ENCODE measurements around the gene LRCH1.

Gene LRCH1

GRCh38 chr13:46567671-46568070 lies 14.7 kb downstream of the LRCH1 start:
- no peak for DNase-seq (ENCODE audit: low read depth)
- H3K4me3 ChIP-seq (ENCODE audit: low read depth, low read length) = no peak overlapping the region
- TF ChIP-seq CTCF (IDR thresholded peaks at IDR 0.05; ENCODE audit: control insufficient read depth, extremely low read depth, insufficient read depth) = no peak

GRCh38 chr13:46569456-46569855 lies 16.5 kb downstream of the LRCH1 start:
- no peak for TF ChIP-seq CTCF (IDR thresholded peaks at IDR 0.05; ENCODE audit: control insufficient read depth, extremely low read depth, insufficient read depth)
- DNase-seq (ENCODE audit: low read depth) = no peak
- H3K4me3 ChIP-seq (ENCODE audit: low read depth, low read length) = no peak overlapping the region

- no peak overlapping the region for H3K4me3 ChIP-seq (ENCODE audit: low read depth, low read length)
- TF ChIP-seq CTCF (IDR thresholded peaks at IDR 0.05; ENCODE audit: control insufficient read depth, extremely low read depth, insufficient read depth) = no peak
- DNase-seq (ENCODE audit: low read depth) = no peak
Measured at GRCh38 chr13:46570273-46570672, 17.3 kb downstream of the LRCH1 start.

GRCh38 chr13:46571189-46571908 lies 18.4 kb downstream of the LRCH1 start:
- no peak for TF ChIP-seq CTCF (IDR thresholded peaks at IDR 0.05; ENCODE audit: control insufficient read depth, extremely low read depth, insufficient read depth)
- H3K4me3 ChIP-seq (ENCODE audit: low read depth, low read length) = no peak overlapping the region
- DNase-seq (ENCODE audit: low read depth) = no peak

- no peak overlapping the region for H3K4me3 ChIP-seq (ENCODE audit: low read depth, low read length)
- DNase-seq (ENCODE audit: low read depth) = no peak
- no peak for TF ChIP-seq CTCF (IDR thresholded peaks at IDR 0.05; ENCODE audit: control insufficient read depth, extremely low read depth, insufficient read depth)
Measured at GRCh38 chr13:46571909-46572595, 19.1 kb downstream of the LRCH1 start.

GRCh38 chr13:46572752-46573431 lies 19.9 kb downstream of the LRCH1 start:
- DNase-seq (ENCODE audit: low read depth) = no peak
- no peak overlapping the region for H3K4me3 ChIP-seq (ENCODE audit: low read depth, low read length)
- no peak for TF ChIP-seq CTCF (IDR thresholded peaks at IDR 0.05; ENCODE audit: control insufficient read depth, extremely low read depth, insufficient read depth)

Measured in LNCaP clone FGC (cell line).